Naive thymus-derived CD4-positive, alpha-beta T cell (primary cell): ENCODE results near the gene RBFOX1. TPM values are rescaled to one million over a fixed set of nuclear protein-coding genes. Genes with fewer than 3 reads are reported as not detected.

ENCODE experiments used
- ATAC-seq: fragments of 150-1000 bp; cut with Tn5 transposase; 2 replicates; pipeline ENCODE4 v1.10.0; 2021; ENCODE audit warnings: mild to moderate bottlenecking, moderate library complexity
- CTCF ChIA-PET: fragments of 350-600 bp; sonication (Branson Sonifier 250); formaldehyde crosslinking; loops from one replicate; lab custom pipeline; 2021; ENCODE audit warnings: antibody characterized with exemption; lab: Charles Lee
- POLR2A ChIA-PET: fragments of 350-600 bp; sonication (Branson Sonifier 250); formaldehyde crosslinking; loops from one replicate; lab custom pipeline; 2021; ENCODE audit warnings: antibody characterized with exemption, inconsistent platforms; lab: Charles Lee
- DNase-seq, 9 donors: peaks; one replicate each; pipeline versions ENCODE4 v3.0.0 to v3.0.0-alpha.2; 2020 to 2022; ENCODE audit warnings: mixed read lengths in 1 of 9
- H3K27ac ChIP-seq: one replicate; pipeline ENCODE4 v1.7.0; 2013; ENCODE audit warnings: mild to moderate bottlenecking, low read depth, low read length, moderate library complexity
- H3K27me3 ChIP-seq, 2 donors: one replicate each; pipeline ENCODE4 v1.7.0; 2013; ENCODE audit warnings: low read length in 2 of 2, mild to moderate bottlenecking in 2 of 2, moderate library complexity in 2 of 2; ENCODE audit not compliant: control insufficient read depth in 2 of 2, insufficient read depth in 2 of 2
- H3K36me3 ChIP-seq, 3 experiments: 1 replicate in 2 of 3; 2 replicates in 1 of 3; pipeline ENCODE4 v1.7.0; 2013; ENCODE audit warnings: low read length in 3 of 3, mild to moderate bottlenecking in 3 of 3, moderate library complexity in 1 of 3; ENCODE audit not compliant: insufficient read depth in 3 of 3, control insufficient read depth in 2 of 3
- H3K4me1 ChIP-seq, 2 donors: one replicate each; pipeline ENCODE4 v1.7.0; 2013; ENCODE audit warnings: low read length in 2 of 2, mild to moderate bottlenecking in 2 of 2, moderate library complexity in 1 of 2; ENCODE audit not compliant: control insufficient read depth in 2 of 2, insufficient read depth in 2 of 2
- H3K4me3 ChIP-seq: 2 replicates; pipeline ENCODE4 v1.7.0; 2013; ENCODE audit warnings: mild to moderate bottlenecking, low read length
- H3K9me3 ChIP-seq, 3 experiments: 1 replicate in 2 of 3; 2 replicates in 1 of 3; pipeline ENCODE4 v1.7.0; 2013; ENCODE audit warnings: low read length in 3 of 3; ENCODE audit not compliant: control insufficient read depth in 2 of 3
- H3K27ac Mint-ChIP-seq, 9 donors: one replicate each; pipeline ENCODE4 v1.8.0; 2020 to 2022; ENCODE audit warnings: mixed read lengths in 9 of 9, mild to moderate bottlenecking in 8 of 9, moderate library complexity in 5 of 9, inconsistent platforms in 2 of 9
- H3K27me3 Mint-ChIP-seq, 5 donors: one replicate each; pipeline ENCODE4 v1.8.0; 2021 to 2022; ENCODE audit warnings: mixed read lengths in 5 of 5, mild to moderate bottlenecking in 1 of 5
- H3K36me3 Mint-ChIP-seq, 5 donors: one replicate each; pipeline ENCODE4 v1.8.0; 2020 to 2022; ENCODE audit warnings: mixed read lengths in 5 of 5, mild to moderate bottlenecking in 3 of 5, inconsistent platforms in 1 of 5
- H3K4me1 Mint-ChIP-seq, 7 donors: one replicate each; pipeline ENCODE4 v1.8.0; 2020 to 2022; ENCODE audit warnings: mixed read lengths in 7 of 7, mild to moderate bottlenecking in 3 of 7, inconsistent platforms in 1 of 7
- H3K4me3 Mint-ChIP-seq, 10 donors: one replicate each; pipeline ENCODE4 v1.8.0; 2020 to 2022; ENCODE audit warnings: mild to moderate bottlenecking in 10 of 10, mixed read lengths in 10 of 10, moderate library complexity in 6 of 10, inconsistent platforms in 2 of 10
- H3K9me3 Mint-ChIP-seq, 11 donors: one replicate each; pipeline ENCODE4 v1.8.0; 2020 to 2022; ENCODE audit warnings: mixed read lengths in 11 of 11, mild to moderate bottlenecking in 4 of 11, inconsistent platforms in 1 of 11, moderate library complexity in 1 of 11
- intact Hi-C, 2 donors: fragments of 100-400 bp; cut with micrococcal nuclease; formaldehyde crosslinking; loops; one replicate each; pipeline ENCODE4 v1.15.1; 2023
- polyA plus RNA-seq, 2 donors: library from polyadenylated mRNA; unstranded; fragments of 300-500 nt; fragmentation: Illumina TruSeq; gene quantifications; one replicate each; pipeline ENCODE4 v1.2.3, GENCODE V29; 2021
- total RNA-seq, 6 experiments: library from RNA in 5 of 6; stranded (reverse) in 5 of 6; gene quantifications; 1 replicate in 5 of 6; 2 replicates in 1 of 6; pipeline ENCODE4 v1.2.3 and lab custom pipeline; 2021 to 2026

Gene RBFOX1
- not detected for total RNA-seq
- not detected for polyA plus RNA-seq
- total RNA-seq (lab: John Stamatoyannopoulos, UW) = not detected

GRCh38 chr16:7332611-7333010, at the start of gene RBFOX1:
Gene RBFOX1, plus strand, starts transcription at chr16:7332845.
- Histone ChIP-seq H3K27me3 (no peaks in the 10 kb centered on the region), H3K4me3 (no peak within 1 kb of the TSS), H3K36me3 (no peaks in the 10 kb centered on the region), H3K27ac (no peak within 1 kb of the TSS), H3K4me1 (no peaks in the 10 kb centered on the region), H3K9me3 (no peaks in the 10 kb centered on the region)
- ChIA-PET POLR2A (no interaction called here), CTCF (no interaction called here)
- H3K27me3 Mint-ChIP-seq = no peaks in the 10 kb centered on the region
- no peak for ATAC-seq
- no peak for DNase-seq
- H3K4me1 Mint-ChIP-seq = no peaks in the 10 kb centered on the region
- H3K27ac Mint-ChIP-seq = no peak within 1 kb of the TSS
- H3K4me3 Mint-ChIP-seq = no peak within 1 kb of the TSS
- intact Hi-C loops = no loop called here
- no peaks in the 10 kb centered on the region for H3K36me3 Mint-ChIP-seq
- peaks cover 0 to 16% (median 6%) of the 10 kb centered on the region in 11 donors for H3K9me3 Mint-ChIP-seq

DNA sequence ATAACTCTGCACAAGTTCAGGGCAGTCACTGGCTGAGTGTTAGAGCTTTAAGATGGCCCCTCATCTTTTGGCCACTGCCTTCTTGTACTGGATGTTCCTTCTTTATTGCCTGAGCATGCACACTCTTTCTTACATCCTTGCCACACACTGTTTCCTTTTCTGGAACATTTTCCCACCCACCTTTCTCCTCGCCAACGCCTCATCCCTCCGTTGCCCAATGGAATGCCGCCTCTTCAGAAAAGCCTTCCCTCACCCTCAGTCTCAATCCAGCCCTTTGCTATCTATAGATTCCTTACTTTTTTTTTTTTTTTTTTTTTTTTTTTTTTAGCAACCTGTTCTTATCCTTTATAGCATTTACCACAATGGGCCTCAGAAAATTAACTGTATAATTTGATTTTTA, 47.9 kb upstream of the RBFOX1 start:
- Mint-ChIP-seq H3K27me3 (no peaks in the 10 kb centered on the region), H3K4me3 (no peak overlapping the region), H3K9me3 (peaks cover 4 to 39% (median 18%) of the 10 kb centered on the region in 11 donors), H3K4me1 (no peaks in the 10 kb centered on the region), H3K27ac (no peak overlapping the region), H3K36me3 (no peaks in the 10 kb centered on the region)
- DNase-seq (no peak), ATAC-seq (no peak)
- ChIA-PET CTCF (no interaction called here), POLR2A (no interaction called here)
- no peaks in the 10 kb centered on the region for H3K27me3 ChIP-seq
- intact Hi-C loops = no loop called here
- no peak overlapping the region for H3K4me3 ChIP-seq
- H3K4me1 ChIP-seq = no peaks in the 10 kb centered on the region
- no peak overlapping the region for H3K27ac ChIP-seq
- H3K36me3 ChIP-seq = no peaks in the 10 kb centered on the region
- H3K9me3 ChIP-seq = peaks cover 0 to 9% (median 0%) of the 10 kb centered on the region in 3 experiments

GRCh38 chr16:7285520-7285919, 47.1 kb upstream of the RBFOX1 start:
- Mint-ChIP-seq H3K9me3 (peaks cover 4 to 39% (median 18%) of the 10 kb centered on the region in 11 donors), H3K36me3 (no peaks in the 10 kb centered on the region)
- no peak for ATAC-seq

DNA sequence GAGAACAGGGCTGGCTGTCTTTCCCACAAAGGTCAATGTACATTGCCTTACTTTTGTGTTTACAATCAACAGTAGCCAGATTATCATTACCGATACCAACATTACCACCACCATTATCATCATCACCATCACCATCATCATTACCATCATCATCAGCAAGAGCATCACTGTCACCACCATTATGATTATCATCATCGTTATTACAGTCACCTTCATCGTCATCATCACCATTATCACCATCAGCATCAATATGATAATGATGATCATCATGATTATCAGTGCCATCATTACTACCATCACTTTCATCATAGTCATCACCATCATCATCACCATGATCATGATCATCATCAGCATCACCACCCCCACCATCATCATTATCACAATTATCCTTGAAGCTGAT, 43.3 kb upstream of the RBFOX1 start:
- ChIA-PET CTCF (no interaction called here), POLR2A (no interaction called here)
- no peak overlapping the region for H3K4me3 Mint-ChIP-seq
- DNase-seq = no peak
- no peak overlapping the region for H3K27ac Mint-ChIP-seq
- H3K36me3 Mint-ChIP-seq = no peaks in the 10 kb centered on the region
- no peaks in the 10 kb centered on the region for H3K4me1 ChIP-seq
- H3K27me3 Mint-ChIP-seq = no peaks in the 10 kb centered on the region
- ATAC-seq = no peak
- intact Hi-C loops = no loop called here
- no peaks in the 10 kb centered on the region for H3K36me3 ChIP-seq
- no peak overlapping the region for H3K4me3 ChIP-seq
- peaks cover 4 to 41% (median 21%) of the 10 kb centered on the region in 11 donors for H3K9me3 Mint-ChIP-seq
- no peaks in the 10 kb centered on the region for H3K4me1 Mint-ChIP-seq
- H3K9me3 ChIP-seq = peaks cover 0 to 13% (median 0%) of the 10 kb centered on the region in 3 experiments
- no peaks in the 10 kb centered on the region for H3K27me3 ChIP-seq
- no peak overlapping the region for H3K27ac ChIP-seq

More at GRCh38 chr16:7285520-7285919, 47.1 kb upstream of the RBFOX1 start:
- CTCF ChIA-PET = no interaction called here
- H3K9me3 ChIP-seq = peaks cover 0 to 13% (median 0%) of the 10 kb centered on the region in 3 experiments
- no peaks in the 10 kb centered on the region for H3K27me3 ChIP-seq
- DNase-seq = no peak
- Mint-ChIP-seq H3K27ac (no peak overlapping the region), H3K4me3 (no peak overlapping the region), H3K4me1 (no peaks in the 10 kb centered on the region), H3K27me3 (no peaks in the 10 kb centered on the region)
- no peaks in the 10 kb centered on the region for H3K36me3 ChIP-seq
- POLR2A ChIA-PET = no interaction called here
- no peak overlapping the region for H3K27ac ChIP-seq
- intact Hi-C loops = no loop called here
- no peaks in the 10 kb centered on the region for H3K4me1 ChIP-seq
- H3K4me3 ChIP-seq = no peak overlapping the region

DNA sequence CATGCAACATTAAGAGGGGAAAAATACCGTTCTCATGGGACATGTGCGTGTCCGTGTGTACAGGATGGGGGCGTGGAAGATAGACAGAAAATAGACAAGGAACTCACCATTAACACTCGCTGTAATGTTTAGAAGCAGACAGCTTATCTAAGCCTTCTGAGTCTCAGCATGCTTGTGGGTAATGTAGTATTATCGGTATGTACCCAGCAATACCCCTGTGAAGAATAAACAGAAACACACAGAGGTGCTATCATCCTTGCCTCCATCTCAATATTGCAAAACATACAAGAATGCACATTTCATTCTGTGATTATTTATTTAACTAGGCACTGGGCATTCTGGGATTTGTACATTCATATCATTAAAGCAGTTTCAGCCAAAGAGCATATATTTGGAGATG, 42.0 kb upstream of the RBFOX1 start:
- Mint-ChIP-seq H3K9me3 (peaks cover 4 to 31% (median 13%) of the 10 kb centered on the region in 11 donors), H3K27me3 (no peaks in the 10 kb centered on the region), H3K4me3 (no peak overlapping the region), H3K27ac (no peak overlapping the region), H3K4me1 (no peaks in the 10 kb centered on the region), H3K36me3 (no peaks in the 10 kb centered on the region)
- Histone ChIP-seq H3K4me3 (no peak overlapping the region), H3K27ac (no peak overlapping the region), H3K9me3 (peaks cover 0 to 8% (median 0%) of the 10 kb centered on the region in 3 experiments), H3K4me1 (no peaks in the 10 kb centered on the region), H3K27me3 (no peaks in the 10 kb centered on the region), H3K36me3 (no peaks in the 10 kb centered on the region)
- DNase-seq (no peak), ATAC-seq (no peak)
- intact Hi-C loops = no loop called here
- ChIA-PET CTCF (no interaction called here), POLR2A (no interaction called here)

GRCh38 chr16:7294020-7294419, 38.6 kb upstream of the RBFOX1 start:
- DNase-seq (no peak), ATAC-seq (no peak)
- no peaks in the 10 kb centered on the region for H3K4me1 ChIP-seq
- intact Hi-C loops = no loop called here
- peaks cover 0 to 31% (median 9%) of the 10 kb centered on the region in 11 donors for H3K9me3 Mint-ChIP-seq
- H3K27ac ChIP-seq = no peak overlapping the region
- no peak overlapping the region for H3K4me3 ChIP-seq
- ChIA-PET POLR2A (no interaction called here), CTCF (no interaction called here)
- no peak overlapping the region for H3K27ac Mint-ChIP-seq
- no peaks in the 10 kb centered on the region for H3K4me1 Mint-ChIP-seq
- no peaks in the 10 kb centered on the region for H3K36me3 ChIP-seq
- H3K36me3 Mint-ChIP-seq = no peaks in the 10 kb centered on the region
- H3K4me3 Mint-ChIP-seq = no peak overlapping the region
- no peaks in the 10 kb centered on the region for H3K27me3 ChIP-seq
- peaks cover 0 to 5% (median 0%) of the 10 kb centered on the region in 5 donors for H3K27me3 Mint-ChIP-seq
- peaks cover 0 to 4% (median 0%) of the 10 kb centered on the region in 3 experiments for H3K9me3 ChIP-seq

GRCh38 chr16:7303052-7303610, 29.5 kb upstream of the RBFOX1 start:
- Mint-ChIP-seq H3K9me3 (peaks cover 0 to 32% (median 12%) of the 10 kb centered on the region in 11 donors), H3K27ac (no peak overlapping the region), H3K4me3 (no peak overlapping the region), H3K4me1 (peaks cover 0 to 7% (median 0%) of the 10 kb centered on the region in 7 donors), H3K36me3 (peaks cover 0 to 5% (median 0%) of the 10 kb centered on the region in 5 donors), H3K27me3 (peaks cover 14 to 48% (median 45%) of the 10 kb centered on the region in 5 donors)
- intact Hi-C loops = no loop called here
- H3K4me1 ChIP-seq = no peaks in the 10 kb centered on the region
- no peaks in the 10 kb centered on the region for H3K36me3 ChIP-seq
- H3K27me3 ChIP-seq = no peaks in the 10 kb centered on the region
- H3K4me3 ChIP-seq = no peak overlapping the region
- CTCF ChIA-PET = no interaction called here
- DNase-seq (no peak), ATAC-seq (no peak)
- POLR2A ChIA-PET = no interaction called here
- H3K27ac ChIP-seq = no peak overlapping the region
- no peaks in the 10 kb centered on the region for H3K9me3 ChIP-seq
